GM18502 (cell line): ENCODE measurements around the gene IL2RG.
A peak's percentile ranks its signal among the peaks of the same experiment; 100 is the strongest.

Source experiments
- ATAC-seq: cut with Tn5 transposase; IDR thresholded peaks from one replicate; pipeline ENCODE4 v1.9.1; 2021; ENCODE audit warnings: mild to moderate bottlenecking; ENCODE audit not compliant: unreplicated experiment, poor library complexity

Gene IL2RG

DNA sequence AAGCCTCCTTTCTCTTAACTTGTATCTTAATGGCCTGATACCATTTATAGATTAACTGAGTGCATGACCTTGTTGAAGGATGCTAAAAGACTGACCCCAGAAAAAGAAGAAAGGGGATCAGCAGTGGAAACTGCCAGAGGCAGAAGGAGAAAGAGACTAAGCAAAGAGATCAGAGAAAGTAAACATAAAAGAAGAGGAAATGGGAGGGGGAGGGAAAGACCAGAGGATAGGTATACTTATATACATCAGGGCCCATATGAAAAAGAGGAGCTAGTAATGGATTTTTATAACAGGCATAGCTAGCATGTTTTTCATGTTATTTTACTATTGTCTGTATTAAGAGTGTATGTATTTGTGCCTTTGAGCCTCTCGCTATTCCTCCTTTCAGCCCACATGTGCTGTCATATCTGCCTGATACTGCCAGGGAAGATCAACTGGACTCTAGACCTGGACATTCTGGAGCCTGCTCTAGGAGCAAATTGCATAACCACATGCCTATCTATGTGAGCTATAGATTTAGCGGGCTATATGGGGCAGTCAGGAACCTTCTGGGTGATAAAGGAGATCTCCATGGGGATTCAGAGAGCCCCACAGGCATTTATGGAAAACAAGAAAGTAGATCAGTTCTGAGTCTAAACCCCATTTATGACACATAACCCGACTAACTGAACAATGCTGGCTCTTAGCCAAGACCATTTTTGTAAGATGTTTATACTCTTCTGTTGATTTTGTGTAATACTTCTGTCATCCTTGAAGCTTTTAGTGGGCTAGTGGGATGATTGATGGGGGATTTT, 29.9 kb downstream of the IL2RG start:
- no peak for ATAC-seq

DNA sequence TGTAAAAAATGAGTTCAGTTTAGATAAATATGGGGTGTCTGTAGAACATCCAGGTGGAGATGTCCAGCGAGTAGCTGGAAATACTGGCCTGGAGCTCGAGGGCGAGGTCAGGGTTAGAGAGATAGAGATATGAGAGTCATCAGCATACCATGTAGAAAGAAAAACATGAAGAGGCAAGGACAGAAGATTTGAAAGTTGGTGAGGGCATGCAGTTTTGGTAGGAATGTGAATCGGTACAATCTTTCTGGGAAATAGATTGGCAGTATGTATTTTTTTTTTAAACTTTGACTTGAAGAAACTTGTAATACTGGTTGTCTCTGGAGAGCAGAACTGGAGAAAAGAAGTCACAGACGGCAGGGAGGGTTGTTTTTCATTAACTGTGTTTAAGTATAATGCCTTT, 40.8 kb downstream of the IL2RG start:
- ATAC-seq: no peak

DNA sequence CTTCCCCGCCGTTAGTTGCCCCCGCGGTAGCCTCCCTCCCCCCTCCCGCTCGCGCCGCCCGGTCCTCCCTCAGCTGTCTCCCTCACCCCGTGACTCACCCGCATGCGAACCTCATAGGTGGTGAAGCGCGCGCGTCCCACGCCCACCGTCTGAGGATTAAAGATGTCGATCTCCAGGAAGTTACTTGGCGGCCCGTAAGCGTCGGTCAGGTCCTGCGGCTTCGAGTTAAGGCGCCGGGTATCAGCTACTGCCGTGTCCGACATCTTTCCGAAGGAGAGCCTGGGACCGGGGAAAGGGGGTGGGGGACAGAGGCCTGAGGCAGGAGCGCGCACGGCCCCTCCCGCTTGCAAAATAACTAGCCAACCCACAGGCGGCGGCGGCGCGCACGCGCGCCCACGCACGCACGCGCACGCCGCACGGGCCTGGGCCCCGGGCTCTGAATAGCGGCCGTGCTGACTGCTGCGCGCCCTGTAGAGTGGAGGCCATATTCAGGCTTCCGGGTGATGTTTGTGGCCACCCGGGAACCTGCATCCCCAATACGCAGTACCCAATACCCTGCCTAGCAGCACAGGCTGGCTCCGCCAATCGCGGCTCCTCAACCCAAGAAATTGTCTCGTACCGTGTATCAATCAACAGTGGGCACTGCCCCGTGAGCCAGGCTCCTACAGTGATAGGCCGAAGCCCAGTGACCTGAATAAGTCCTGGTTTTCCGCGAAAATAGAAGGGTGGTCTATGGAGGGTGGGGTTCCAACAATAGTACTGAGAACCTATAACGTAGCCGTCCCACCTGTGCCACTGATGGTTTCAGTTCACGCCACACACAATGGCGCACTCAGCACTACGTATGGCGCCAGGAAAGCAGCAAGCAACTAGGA, 43.1 kb downstream of the IL2RG start, which contains the start of gene SNX12:
Gene SNX12, minus strand, starts transcription at position 291 of the 875 bp plus-strand sequence. Its CDS starts 28 bp downstream, at position 263.
- peak; percentile 95 for ATAC-seq

DNA sequence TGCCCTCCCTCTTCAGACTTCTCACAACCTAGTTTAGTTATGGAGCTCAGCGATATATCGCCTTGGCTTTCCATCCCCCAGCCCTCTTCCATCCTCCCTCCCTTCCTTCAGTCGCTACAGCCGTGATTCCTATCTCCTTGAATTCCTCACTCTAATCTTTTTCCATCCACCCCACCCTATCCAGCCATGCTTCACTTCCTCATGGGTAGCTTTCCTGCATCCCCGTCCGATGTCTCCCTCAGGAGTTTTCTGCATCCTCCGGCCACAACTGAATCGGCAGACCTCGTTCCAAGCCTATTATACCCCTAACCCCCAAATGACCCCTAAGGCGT, 43.7 kb downstream of the IL2RG start:
- ATAC-seq: peak; percentile 7

DNA sequence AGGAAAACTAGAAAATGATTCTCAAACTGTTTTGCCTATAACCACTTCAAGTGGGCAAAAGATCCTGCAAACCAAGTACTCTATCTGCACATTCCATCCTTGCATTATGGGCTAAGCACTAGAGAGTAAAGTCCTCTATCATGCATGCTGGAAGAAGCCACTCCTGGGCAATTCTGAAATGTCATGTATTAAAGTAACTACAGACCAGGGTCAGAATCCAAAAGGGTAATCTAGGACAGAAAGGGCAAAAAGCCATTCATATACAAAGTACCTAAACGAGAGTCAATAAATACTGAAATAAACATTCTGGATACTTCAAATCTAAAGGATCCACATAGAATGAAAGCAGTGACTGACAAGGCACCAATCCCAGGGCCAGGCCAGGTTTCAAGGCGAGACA, 44.3 kb downstream of the IL2RG start:
- no peak for ATAC-seq

DNA sequence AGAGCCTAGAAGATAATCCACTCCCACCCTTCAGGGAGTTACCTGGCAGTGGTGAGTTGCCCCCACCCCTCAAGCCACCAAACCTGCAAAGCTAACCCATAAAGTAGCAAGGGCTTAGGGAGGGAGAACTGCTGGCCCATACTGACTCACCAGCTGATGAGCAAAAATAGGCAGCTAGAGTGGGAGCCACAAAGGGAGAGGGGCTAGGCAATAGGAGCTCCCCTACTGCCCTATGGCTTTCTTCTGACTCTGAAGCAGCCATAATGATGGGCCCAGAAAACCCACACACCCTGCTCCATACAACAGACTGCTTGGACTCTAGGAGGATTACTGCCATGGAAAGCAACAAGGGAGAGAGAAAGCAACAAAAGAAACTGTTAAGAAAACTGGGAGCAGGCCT, 51.2 kb downstream of the IL2RG start:
- ATAC-seq: no peak

DNA sequence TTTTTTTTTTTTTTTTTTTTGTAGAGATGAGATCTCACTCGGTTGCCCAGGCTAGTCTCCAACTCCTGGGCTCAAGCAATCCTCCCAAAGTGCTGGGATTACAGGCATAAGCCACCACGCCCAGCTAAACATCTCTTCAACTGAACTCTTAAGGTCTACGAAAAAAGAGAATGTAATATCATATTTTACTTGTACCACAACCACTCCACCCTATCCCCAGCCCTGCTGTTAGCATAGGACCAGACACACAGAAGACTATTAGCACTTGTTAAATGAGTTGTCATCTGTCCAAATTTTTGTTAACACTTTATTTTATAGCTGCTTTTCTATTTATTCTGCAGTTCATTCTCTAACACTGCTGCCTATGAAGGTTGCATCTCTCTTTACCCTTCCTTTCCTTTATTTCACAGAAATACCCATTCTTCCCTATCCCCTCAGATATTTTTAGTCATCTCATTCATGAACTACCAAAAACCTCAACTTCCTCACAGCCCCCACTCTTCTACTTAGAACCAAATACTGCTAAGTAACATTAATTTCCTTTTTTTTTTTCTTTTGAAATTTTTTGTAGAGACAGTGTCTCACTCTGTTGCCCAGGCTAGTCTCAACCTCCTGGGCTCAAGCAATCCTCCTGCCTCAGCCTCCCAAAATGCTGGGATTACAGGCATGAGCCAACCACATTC, 53.4 kb downstream of the IL2RG start:
- no peak for ATAC-seq
